GM12878 (cell line): ENCODE data around the gene ZNF827. TPM values are rescaled to one million over a fixed set of nuclear protein-coding genes. Genes with fewer than 3 reads are reported as not detected.

ENCODE experiments used
- EED ChIP-seq: sonication (generic); IDR thresholded peaks from 2 replicates; pipeline ENCODE4 v1.6.1; 2016; ENCODE audit warnings: antibody characterized with exemption, low read depth
- HDAC2 ChIP-seq: fragments of 200-600 bp; sonication (generic); IDR thresholded peaks from 2 replicates; pipeline ENCODE4 v1.6.1; 2017
- HDGF ChIP-seq: fragments of 450-650 bp; IDR thresholded peaks from 2 replicates; pipeline ENCODE4 v1.6.1; 2016; ENCODE audit warnings: antibody characterized with exemption
- MEF2A ChIP-seq: IDR thresholded peaks from 2 replicates; pipeline ENCODE4 v1.6.1; 2011; ENCODE audit warnings: low read depth, mild to moderate bottlenecking, low read length, moderate library complexity; ENCODE audit not compliant: insufficient read depth
- POLR2A ChIP-seq: IDR thresholded peaks from 2 replicates; pipeline ENCODE4 v1.6.1; 2011; ENCODE audit warnings: low read depth, mild to moderate bottlenecking, low read length
- RAD21 ChIP-seq: IDR thresholded peaks from 2 replicates; pipeline ENCODE4 v1.6.1; 2011; ENCODE audit warnings: mild to moderate bottlenecking, low read depth, low read length, moderate library complexity; ENCODE audit not compliant: insufficient read depth
- TAF1 ChIP-seq: IDR thresholded peaks from 2 replicates; pipeline ENCODE4 v1.6.1; 2011; ENCODE audit warnings: mild to moderate bottlenecking, low read depth, low read length, borderline replicate concordance
- ZNF274 ChIP-seq: IDR thresholded peaks from one replicate; pipeline ENCODE4 v1.8.0; 2011; ENCODE audit not compliant: insufficient read length, insufficient read depth
- polyA plus RNA-seq, 11 experiments: library from polyadenylated mRNA; depleted of rRNA in 4 of 11; unstranded in 6 of 11; stranded (reverse) in 5 of 11; fragments of >200 nt; fragmentation: Nextera tagmentation in 4 of 11; fragmentation: Illumina TruSeq in 1 of 11; extraction: Ambion mirVana in 4 of 11; extraction: Trizol in 1 of 11; gene quantifications; 1 replicate in 1 of 11; 2 replicates in 10 of 11; pipeline versions ENCODE4 v1.2.1 to v1.2.3, GENCODE V29; 2011 to 2016; ENCODE audit warnings: inconsistent platforms in 2 of 11, missing spikeins in 2 of 11, low read depth in 1 of 11
- total RNA-seq, 4 experiments: library from RNA; depleted of rRNA in 3 of 4; stranded (reverse); fragments of >200 nt in 3 of 4; fragmentation: Illumina TruSeq in 1 of 4; extraction: Trizol in 1 of 4; gene quantifications; 2 replicates each; pipeline versions ENCODE4 v1.2.1 to v1.2.3, GENCODE V29; 2013 to 2021
- TF ChIP-seq, protein P1 (sequence below): fragments of 450-650 bp; IDR thresholded peaks from 2 replicates; pipeline ENCODE4 v1.6.1; 2016; ENCODE audit warnings: mild to moderate bottlenecking, moderate library complexity, borderline replicate concordance

The ZNF827 gene
- total and polyA plus RNA-seq, 10 of the 15 experiments (the other 5 are each of a cell fraction or from before 2014, with no cell fraction given), result 3.8 to 31.5 (median 13.6) TPM

GRCh38 chr4:145937971-145938611 is 532 bp downstream of the ZNF827 start (continued):
- TF ChIP-seq MEF2A (no peak), HDAC2 (no peak), ZNF274 (no peak), POLR2A (0 out of 2 replicates have a peak, but pooled peaks have one; percentile 8), TAF1 (peak; percentile 37; the same call in 1 of the 2 replicates), RAD21 (no peak), EED (no peak), HDGF (0 out of 2 replicates have a peak, but pooled peaks have one; percentile 13)
- TF ChIP-seq, protein P1, sequence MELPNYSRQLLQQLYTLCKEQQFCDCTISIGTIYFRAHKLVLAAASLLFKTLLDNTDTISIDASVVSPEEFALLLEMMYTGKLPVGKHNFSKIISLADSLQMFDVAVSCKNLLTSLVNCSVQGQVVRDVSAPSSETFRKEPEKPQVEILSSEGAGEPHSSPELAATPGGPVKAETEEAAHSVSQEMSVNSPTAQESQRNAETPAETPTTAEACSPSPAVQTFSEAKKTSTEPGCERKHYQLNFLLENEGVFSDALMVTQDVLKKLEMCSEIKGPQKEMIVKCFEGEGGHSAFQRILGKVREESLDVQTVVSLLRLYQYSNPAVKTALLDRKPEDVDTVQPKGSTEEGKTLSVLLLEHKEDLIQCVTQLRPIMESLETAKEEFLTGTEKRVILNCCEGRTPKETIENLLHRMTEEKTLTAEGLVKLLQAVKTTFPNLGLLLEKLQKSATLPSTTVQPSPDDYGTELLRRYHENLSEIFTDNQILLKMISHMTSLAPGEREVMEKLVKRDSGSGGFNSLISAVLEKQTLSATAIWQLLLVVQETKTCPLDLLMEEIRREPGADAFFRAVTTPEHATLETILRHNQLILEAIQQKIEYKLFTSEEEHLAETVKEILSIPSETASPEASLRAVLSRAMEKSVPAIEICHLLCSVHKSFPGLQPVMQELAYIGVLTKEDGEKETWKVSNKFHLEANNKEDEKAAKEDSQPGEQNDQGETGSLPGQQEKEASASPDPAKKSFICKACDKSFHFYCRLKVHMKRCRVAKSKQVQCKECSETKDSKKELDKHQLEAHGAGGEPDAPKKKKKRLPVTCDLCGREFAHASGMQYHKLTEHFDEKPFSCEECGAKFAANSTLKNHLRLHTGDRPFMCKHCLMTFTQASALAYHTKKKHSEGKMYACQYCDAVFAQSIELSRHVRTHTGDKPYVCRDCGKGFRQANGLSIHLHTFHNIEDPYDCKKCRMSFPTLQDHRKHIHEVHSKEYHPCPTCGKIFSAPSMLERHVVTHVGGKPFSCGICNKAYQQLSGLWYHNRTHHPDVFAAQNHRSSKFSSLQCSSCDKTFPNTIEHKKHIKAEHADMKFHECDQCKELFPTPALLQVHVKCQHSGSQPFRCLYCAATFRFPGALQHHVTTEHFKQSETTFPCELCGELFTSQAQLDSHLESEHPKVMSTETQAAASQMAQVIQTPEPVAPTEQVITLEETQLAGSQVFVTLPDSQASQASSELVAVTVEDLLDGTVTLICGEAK, result no peak
